Caco-2 (cell line): Measurements from ENCODE around the gene RAB21. TPM values are rescaled to one million over a fixed set of nuclear protein-coding genes. Genes with fewer than 3 reads are reported as not detected.

Experiments used
- BruUV-seq: library from RNA; stranded (reverse); fragments of 400-500 nt; replicated peaks from 2 replicates; lab custom pipeline; 2021; lab: Mats Ljungman, UMichigan
- CTCF ChIA-PET: fragments of 300-600 bp; sonication (Branson Sonifier 250); formaldehyde crosslinking; loops from one replicate; lab custom pipeline; 2022; ENCODE audit warnings: antibody characterized with exemption; lab: Charles Lee
- POLR2A ChIA-PET: fragments of 300-600 bp; sonication (Branson Sonifier 250); formaldehyde crosslinking; loops from one replicate; lab custom pipeline; 2022; ENCODE audit warnings: antibody characterized with exemption; lab: Charles Lee
- DNase-seq, 2 experiments: peaks; one replicate each; pipeline versions ENCODE4 v3.0.0 to v3.0.0-alpha.2; 2020 to 2022
- H3K27me3 ChIP-seq: replicated peaks from 2 replicates; pipeline ENCODE4 v1.6.0; 2011; ENCODE audit warnings: low read length; ENCODE audit not compliant: control insufficient read depth, insufficient read depth
- H3K36me3 ChIP-seq: 2 replicates; pipeline ENCODE4 v1.5.1; 2011; ENCODE audit warnings: low read length; ENCODE audit not compliant: control insufficient read depth, insufficient read depth
- H3K4me1 ChIP-seq: fragments of 250-450 bp; sonication (Bioruptor Pico); 2 replicates; pipeline ENCODE4 v1.5.1; 2020; ENCODE audit warnings: mild to moderate bottlenecking
- H3K4me3 ChIP-seq: 2 replicates; pipeline ENCODE4 v1.5.1; 2011; ENCODE audit warnings: low read depth, mild to moderate bottlenecking, control low read depth, low read length
- H3K9me3 ChIP-seq: fragments of 250-450 bp; sonication (Bioruptor Pico); 2 replicates; pipeline ENCODE4 v1.5.1; 2020; ENCODE audit warnings: mild to moderate bottlenecking, moderate library complexity
- H3K27ac Mint-ChIP-seq: one replicate; pipeline ENCODE4 v1.8.0; 2022; ENCODE audit warnings: mixed read lengths; ENCODE audit not compliant: unreplicated experiment
- H3K27me3 Mint-ChIP-seq: one replicate; pipeline ENCODE4 v1.8.0; 2022; ENCODE audit warnings: mixed read lengths; ENCODE audit not compliant: insufficient read depth, unreplicated experiment
- H3K36me3 Mint-ChIP-seq: one replicate; pipeline ENCODE4 v1.8.0; 2022; ENCODE audit warnings: mild to moderate bottlenecking, mixed read lengths; ENCODE audit not compliant: insufficient read depth, unreplicated experiment
- H3K4me1 Mint-ChIP-seq: one replicate; pipeline ENCODE4 v1.8.0; 2022; ENCODE audit warnings: low read depth, mixed read lengths; ENCODE audit not compliant: unreplicated experiment
- H3K4me3 Mint-ChIP-seq: one replicate; pipeline ENCODE4 v1.8.0; 2022; ENCODE audit warnings: mild to moderate bottlenecking, moderate library complexity, mixed read lengths; ENCODE audit not compliant: unreplicated experiment
- H3K9me3 Mint-ChIP-seq: one replicate; pipeline ENCODE4 v1.8.0; 2022; ENCODE audit warnings: mixed read lengths; ENCODE audit not compliant: unreplicated experiment
- CTCF ChIP-seq, 2 experiments: fragments of 200-600 bp in 1 of 2; IDR thresholded peaks; 1 replicate in 1 of 2; 2 replicates in 1 of 2; pipeline versions ENCODE4 v1.5.1 to v1.8.0; 2011 to 2022; ENCODE audit warnings: antibody characterized with exemption in 1 of 2, control low read depth in 1 of 2, inconsistent platforms in 1 of 2, low read depth in 1 of 2, low read length in 1 of 2, mild to moderate bottlenecking in 1 of 2, moderate library complexity in 1 of 2; ENCODE audit not compliant: insufficient read depth in 1 of 2, severe bottlenecking in 1 of 2, unreplicated experiment in 1 of 2
- intact Hi-C: fragments of 100-400 bp; cut with micrococcal nuclease; formaldehyde crosslinking; loops from one replicate; pipeline ENCODE4 v1.10.0; 2022; ENCODE audit not compliant: unreplicated experiment
- total RNA-seq: library from RNA; stranded (reverse); gene quantifications from 2 replicates; pipeline ENCODE4 v1.2.3, GENCODE V29; 2022

The RAB21 gene
- total RNA-seq, 1 experiment from 2014 or later: 72.0 TPM

DNA sequence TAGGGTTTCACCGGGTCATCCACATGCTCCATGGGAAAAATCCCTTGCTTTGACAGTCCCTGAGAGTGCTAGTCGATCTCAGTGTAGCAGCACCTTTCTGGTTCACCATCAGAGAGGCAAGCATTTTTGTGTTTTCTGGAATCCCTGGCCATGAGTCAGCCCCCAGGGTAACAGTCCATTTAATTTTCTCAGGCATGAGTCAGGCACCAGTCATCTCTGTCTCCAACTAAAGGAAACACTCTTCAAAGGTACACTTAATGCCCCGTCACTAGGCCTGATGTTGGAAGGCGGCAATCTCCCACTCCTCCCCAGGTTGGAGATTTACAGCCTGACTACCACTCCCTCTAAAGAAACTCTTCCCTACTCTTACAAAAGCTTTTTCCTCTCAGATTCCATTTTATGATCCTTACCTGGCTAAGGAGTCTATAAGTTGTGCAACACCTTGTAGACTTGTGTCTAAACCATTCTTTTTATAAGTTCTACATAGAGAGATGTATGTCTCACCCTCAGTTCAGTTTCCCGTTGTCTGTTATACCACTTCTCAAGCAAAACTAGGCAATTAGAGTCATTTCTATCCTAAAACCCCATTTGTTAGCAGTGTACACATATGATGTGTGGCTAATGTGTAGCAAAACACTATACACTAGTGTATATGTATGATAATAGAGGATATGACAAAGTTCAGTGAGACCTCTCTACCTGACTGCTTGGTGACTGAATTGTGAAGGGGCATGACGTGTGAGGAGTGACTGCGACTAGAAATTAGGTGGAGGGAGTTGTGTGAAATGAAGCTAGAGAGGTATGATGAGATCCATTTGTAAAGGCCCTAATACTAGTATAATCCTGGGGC, 44.2 kb upstream of the RAB21 start:
- no TSS peak for BruUV-seq
- Mint-ChIP-seq H3K36me3 (peaks cover 5% of the 10 kb centered on the region), H3K27ac (peak overlapping the region; percentile 46), H3K4me1 (peaks cover 17% of the 10 kb centered on the region), H3K27me3 (no peaks in the 10 kb centered on the region), H3K9me3 (peaks cover 25% of the 10 kb centered on the region), H3K4me3 (peak overlapping the region; percentile 2)
- Histone ChIP-seq H3K4me3 (no peak overlapping the region), H3K4me1 (peaks cover 12% of the 10 kb centered on the region), H3K9me3 (no peaks in the 10 kb centered on the region), H3K36me3 (no peaks in the 10 kb centered on the region), H3K27me3 (no peaks in the 10 kb centered on the region)
- POLR2A ChIA-PET: no interaction called here
- TF ChIP-seq CTCF (IDR thresholded peaks at IDR 0.05; ENCODE audit: insufficient read depth in 1 of 2, low read depth in 1 of 2, low read length in 1 of 2, severe bottlenecking in 1 of 2, unreplicated experiment in 1 of 2): no peak
- DNase-seq: peak; percentile 47 to 53
- intact Hi-C loops: loop anchor here (2.0 kb wide), 1 partner anchor 24 kb away; the partner anchor contains the start of gene TMEM19
- CTCF ChIA-PET: interaction anchor here (1.0 kb wide), 1 partner anchor 44 kb away, joined by 3 read pairs; the partner anchor contains the start of gene RAB21

- no peak for TF ChIP-seq CTCF (IDR thresholded peaks at IDR 0.05; ENCODE audit: insufficient read depth in 1 of 2, low read depth in 1 of 2, low read length in 1 of 2, severe bottlenecking in 1 of 2, unreplicated experiment in 1 of 2)
- Mint-ChIP-seq H3K9me3 (peaks cover 4% of the 10 kb centered on the region), H3K27me3 (peaks cover 2% of the 10 kb centered on the region), H3K27ac (no peak overlapping the region), H3K36me3 (no peaks in the 10 kb centered on the region), H3K4me3 (no peak overlapping the region), H3K4me1 (peaks cover 6% of the 10 kb centered on the region)
- Histone ChIP-seq H3K4me3 (no peak overlapping the region), H3K9me3 (no peaks in the 10 kb centered on the region), H3K27me3 (no peaks in the 10 kb centered on the region), H3K36me3 (no peaks in the 10 kb centered on the region), H3K4me1 (no peaks in the 10 kb centered on the region)
- no TSS peak for BruUV-seq
- ChIA-PET CTCF (no interaction called here), POLR2A (interaction anchor here (0.5 kb wide), 1 partner anchor 156 kb away, joined by 5 read pairs; no protein-coding TSS in a partner anchor)
- no peak for DNase-seq
- intact Hi-C loops: no loop called here
Measured at GRCh38 chr12:71718611-71719010, 36.1 kb upstream of the RAB21 start.

GRCh38 chr12:71719647-71720370, 34.9 kb upstream of the RAB21 start:
- Histone ChIP-seq H3K4me3 (no peak overlapping the region), H3K9me3 (no peaks in the 10 kb centered on the region), H3K36me3 (no peaks in the 10 kb centered on the region), H3K4me1 (no peaks in the 10 kb centered on the region), H3K27me3 (no peaks in the 10 kb centered on the region)
- DNase-seq: no peak
- H3K4me1 Mint-ChIP-seq: peaks cover 6% of the 10 kb centered on the region
- no TSS peak for BruUV-seq
- no peaks in the 10 kb centered on the region for H3K9me3 Mint-ChIP-seq
- intact Hi-C loops: no loop called here
- POLR2A ChIA-PET: no interaction called here
- TF ChIP-seq CTCF (IDR thresholded peaks at IDR 0.05; ENCODE audit: insufficient read depth in 1 of 2, low read depth in 1 of 2, low read length in 1 of 2, severe bottlenecking in 1 of 2, unreplicated experiment in 1 of 2): no peak
- H3K36me3 Mint-ChIP-seq: no peaks in the 10 kb centered on the region
- peaks cover 2% of the 10 kb centered on the region for H3K27me3 Mint-ChIP-seq
- CTCF ChIA-PET: no interaction called here
- H3K4me3 Mint-ChIP-seq: no peak overlapping the region
- no peak overlapping the region for H3K27ac Mint-ChIP-seq
